Mesendoderm (in vitro differentiated cells): ENCODE measurements around the gene CNMD.

ENCODE experiments used
- DNase-seq: peaks from one replicate; pipeline ENCODE4 v3.0.0; 2013
- H2AK5ac ChIP-seq: 2 replicates; pipeline ENCODE4 v1.6.1; 2013; ENCODE audit warnings: low read length, inconsistent platforms
- H2BK120ac ChIP-seq: 2 replicates; pipeline ENCODE4 v1.6.1; 2013; ENCODE audit warnings: low read depth, mild to moderate bottlenecking, low read length, moderate library complexity, mixed read lengths
- H2BK15ac ChIP-seq: replicated peaks from 2 replicates; pipeline ENCODE4 v1.6.1; 2013; ENCODE audit warnings: low read depth, mild to moderate bottlenecking, moderate library complexity
- H2BK5ac ChIP-seq: 2 replicates; pipeline ENCODE4 v1.6.1; 2013; ENCODE audit warnings: low read length, inconsistent platforms
- H3K18ac ChIP-seq: 2 replicates; pipeline ENCODE4 v1.6.1; 2013; ENCODE audit warnings: mild to moderate bottlenecking, low read length, mixed read lengths
- H3K23ac ChIP-seq: one replicate; pipeline ENCODE4 v1.6.1; 2013; ENCODE audit warnings: low read length
- H3K27ac ChIP-seq: 2 replicates; pipeline ENCODE4 v1.5.1; 2013; ENCODE audit warnings: low read depth, mild to moderate bottlenecking, inconsistent platforms, low read length, moderate library complexity
- H3K27me3 ChIP-seq: 2 replicates; pipeline ENCODE4 v1.6.1; 2013; ENCODE audit warnings: low read length, control low read depth, mild to moderate bottlenecking, inconsistent platforms; ENCODE audit not compliant: insufficient read depth, poor library complexity
- H3K36me3 ChIP-seq: 2 replicates; pipeline ENCODE4 v1.6.1; 2013; ENCODE audit warnings: low read length, inconsistent platforms; ENCODE audit not compliant: control insufficient read depth, insufficient read depth
- H3K4ac ChIP-seq: one replicate; pipeline ENCODE4 v1.6.1; 2013; ENCODE audit warnings: low read depth, mild to moderate bottlenecking, low read length, moderate library complexity
- H3K4me1 ChIP-seq: 2 replicates; pipeline ENCODE4 v1.6.1; 2013; ENCODE audit warnings: low read depth, low read length, inconsistent platforms; ENCODE audit not compliant: control insufficient read depth
- H3K4me2 ChIP-seq: 2 replicates; pipeline ENCODE4 v1.6.1; 2013; ENCODE audit warnings: low read length
- H3K4me3 ChIP-seq: 2 replicates; pipeline ENCODE4 v1.5.1; 2013; ENCODE audit warnings: mild to moderate bottlenecking, low read length
- H3K56ac ChIP-seq: one replicate; pipeline ENCODE4 v1.6.1; 2013; ENCODE audit warnings: low read length
- H3K79me1 ChIP-seq: 2 replicates; pipeline ENCODE4 v1.6.1; 2013; ENCODE audit warnings: low read length, inconsistent platforms
- H3K79me2 ChIP-seq: 2 replicates; pipeline ENCODE4 v1.6.1; 2013; ENCODE audit warnings: mild to moderate bottlenecking, low read length; ENCODE audit not compliant: control insufficient read depth, insufficient read depth
- H3K9ac ChIP-seq: 2 replicates; pipeline ENCODE4 v1.6.1; 2013; ENCODE audit warnings: low read length, inconsistent platforms
- H4K5ac ChIP-seq: one replicate; pipeline ENCODE4 v1.6.1; 2013; ENCODE audit warnings: low read length
- H4K8ac ChIP-seq: one replicate; pipeline ENCODE4 v1.6.1; 2013; ENCODE audit warnings: low read depth, mild to moderate bottlenecking, control low read depth, low read length, moderate library complexity
- WGBS: extraction: QIAGEN DNeasy Blood & Tissue Kit; methylation state at CpG from one replicate; pipeline ENCODE4 v1.1.7; 2013; ENCODE audit warnings: low lambda C conversion rate, missing lambda C conversion rate; ENCODE audit not compliant: insufficient coverage; ENCODE audit errors: extremely low coverage; 5-methylcytosine and 5-hydroxymethylcytosine counted together

CNMD gene

GRCh38 chr13:52659340-52659739 is 80.3 kb downstream of the CNMD start:
- H3K9ac ChIP-seq: no peak overlapping the region

More at GRCh38 chr13:52659340-52659739, 80.3 kb downstream of the CNMD start:
- Histone ChIP-seq H3K4ac (no peak overlapping the region), H2BK5ac (no peak overlapping the region), H3K27me3 (no peaks in the 10 kb centered on the region), H2BK15ac (no peak overlapping the region), H3K4me2 (no peak overlapping the region), H3K27ac (no peak overlapping the region), H3K4me3 (no peak overlapping the region), H3K36me3 (no peaks in the 10 kb centered on the region), H3K23ac (no peak overlapping the region), H2BK120ac (no peak overlapping the region), H3K79me2 (peaks cover 24% of the 10 kb centered on the region), H3K56ac (no peak overlapping the region), H3K79me1 (peaks cover 5% of the 10 kb centered on the region), H2AK5ac (no peak overlapping the region), H3K18ac (no peak overlapping the region), H4K8ac (no peak overlapping the region), H4K5ac (no peak overlapping the region), H3K4me1 (no peaks in the 10 kb centered on the region)
- WGBS: 100% methylated on average over 1 of the region's 2 CpGs
- DNase-seq: no peak
